ENCODE measurements around the gene EFNA5. TPM values are rescaled to one million over a fixed set of nuclear protein-coding genes. Genes with fewer than 3 reads are reported as not detected.

The EFNA5 gene
- total and polyA plus RNA-seq, 10 of the 15 experiments (the other 5 are each of a cell fraction or from before 2014, with no cell fraction given): 0.19 to 12.6 (median 3.9) TPM

GRCh38 chr5:107602896-107603295, 67.8 kb downstream of the EFNA5 start (continued):
- TF ChIP-seq IKZF2 (IDR thresholded peaks at IDR 0.05) (no peak), E2F8 (IDR thresholded peaks at IDR 0.05; ENCODE audit: low read depth, partially characterized antibody) (no peak)
- TF ChIP-seq, protein P1, sequence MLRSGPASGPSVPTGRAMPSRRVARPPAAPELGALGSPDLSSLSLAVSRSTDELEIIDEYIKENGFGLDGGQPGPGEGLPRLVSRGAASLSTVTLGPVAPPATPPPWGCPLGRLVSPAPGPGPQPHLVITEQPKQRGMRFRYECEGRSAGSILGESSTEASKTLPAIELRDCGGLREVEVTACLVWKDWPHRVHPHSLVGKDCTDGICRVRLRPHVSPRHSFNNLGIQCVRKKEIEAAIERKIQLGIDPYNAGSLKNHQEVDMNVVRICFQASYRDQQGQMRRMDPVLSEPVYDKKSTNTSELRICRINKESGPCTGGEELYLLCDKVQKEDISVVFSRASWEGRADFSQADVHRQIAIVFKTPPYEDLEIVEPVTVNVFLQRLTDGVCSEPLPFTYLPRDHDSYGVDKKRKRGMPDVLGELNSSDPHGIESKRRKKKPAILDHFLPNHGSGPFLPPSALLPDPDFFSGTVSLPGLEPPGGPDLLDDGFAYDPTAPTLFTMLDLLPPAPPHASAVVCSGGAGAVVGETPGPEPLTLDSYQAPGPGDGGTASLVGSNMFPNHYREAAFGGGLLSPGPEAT (IDR thresholded peaks at IDR 0.05; ENCODE audit: low read depth): no peak

GRCh38 chr5:107601076-107601475, 69.7 kb downstream of the EFNA5 start:
- H3K27ac ChIP-seq (ENCODE audit: control insufficient read depth, insufficient read depth): no peak overlapping the region
- no peaks in the 10 kb centered on the region; the same call in 1 of the 2 replicates for H3K4me1 ChIP-seq (ENCODE audit: control insufficient read depth, insufficient read depth, low read length)
- H2AFZ ChIP-seq (ENCODE audit: control insufficient read depth, low read depth, low read length): no peak overlapping the region
- H3K79me2 ChIP-seq (ENCODE audit: control insufficient read depth, insufficient read depth, low read length): peaks cover 41% of the 10 kb centered on the region
- no peaks in the 10 kb centered on the region for H3K27me3 ChIP-seq (replicated peaks in 1 of 2; ENCODE audit: control insufficient read depth in 2 of 2, insufficient read depth in 2 of 2, low read length in 1 of 2)
- POLR2A ChIA-PET: no interaction called here
- no peak for DNase-seq (ENCODE audit: low read depth, low spot score)
- no TSS peak for BruUV-seq (replicated peaks)
- H3K36me3 ChIP-seq (ENCODE audit: control insufficient read depth in 2 of 2, insufficient read depth in 2 of 2, low read length in 1 of 2): no peaks in the 10 kb centered on the region
- WGBS (ENCODE audit: insufficient coverage, insufficient replicate concordance, low lambda C conversion rate, missing lambda C conversion rate): 29% methylated on average over 6 of the region's 6 CpGs
- in situ Hi-C loops (cut with MboI) (no loop called here), intact Hi-C loops (cut with micrococcal nuclease; ENCODE audit: unreplicated experiment) (no loop called here)
- no peaks in the 10 kb centered on the region for H4K20me1 ChIP-seq (ENCODE audit: control insufficient read depth, insufficient read depth)
- CTCF ChIA-PET: interaction anchor here (1.0 to 1.7 kb wide), 2 partner anchors 8 to 28 kb away, joined by 4 to 5 read pairs; no protein-coding TSS in a partner anchor
- H3K4me3 ChIP-seq: no peak overlapping the region
- H3K4me2 ChIP-seq (ENCODE audit: control insufficient read depth, insufficient read depth): no peak overlapping the region; the same call in 1 of the 2 replicates
- SMC1A ChIA-PET (ENCODE audit: uncharacterized antibody, unreplicated experiment): interaction anchor here (1.0 to 4.8 kb wide), 6 partner anchors 24 to 365 kb away, joined by 3 to 25 read pairs (median 6); no protein-coding TSS in a partner anchor
- H3K9ac ChIP-seq (ENCODE audit: control insufficient read depth, insufficient read depth, low read length): no peak overlapping the region
- no peak; the same call in 2 of the 3 replicates for ATAC-seq
- FAIRE-seq: peak; percentile 47
- RAD21 ChIA-PET (ENCODE audit: unreplicated experiment): interaction anchor here (1.0 kb wide), 1 partner anchor 20 kb away, joined by 3 read pairs; no protein-coding TSS in a partner anchor
- no peaks in the 10 kb centered on the region; the same call in 2 of the 3 replicates for H3K9me3 ChIP-seq (replicated peaks; ENCODE audit: control insufficient read depth, insufficient read depth, low read length)
- TF ChIP-seq EP300 (IDR thresholded peaks at IDR 0.05; ENCODE audit: borderline replicate concordance in 1 of 2, control insufficient read depth in 1 of 2, low read depth in 2 of 2, low read length in 2 of 2) (no peak), BRCA1 (IDR thresholded peaks at IDR 0.05; ENCODE audit: low read depth, low read length) (no peak), LARP7 (IDR thresholded peaks at IDR 0.05) (no peak), EGR1 (IDR thresholded peaks at IDR 0.05; ENCODE audit: borderline replicate concordance in 1 of 2, low read depth in 2 of 2, low read length in 2 of 2) (no peak), TARDBP (IDR thresholded peaks at IDR 0.05; ENCODE audit: borderline replicate concordance) (no peak), IKZF2 (IDR thresholded peaks at IDR 0.05) (no peak)
- TF ChIP-seq, protein P2, sequence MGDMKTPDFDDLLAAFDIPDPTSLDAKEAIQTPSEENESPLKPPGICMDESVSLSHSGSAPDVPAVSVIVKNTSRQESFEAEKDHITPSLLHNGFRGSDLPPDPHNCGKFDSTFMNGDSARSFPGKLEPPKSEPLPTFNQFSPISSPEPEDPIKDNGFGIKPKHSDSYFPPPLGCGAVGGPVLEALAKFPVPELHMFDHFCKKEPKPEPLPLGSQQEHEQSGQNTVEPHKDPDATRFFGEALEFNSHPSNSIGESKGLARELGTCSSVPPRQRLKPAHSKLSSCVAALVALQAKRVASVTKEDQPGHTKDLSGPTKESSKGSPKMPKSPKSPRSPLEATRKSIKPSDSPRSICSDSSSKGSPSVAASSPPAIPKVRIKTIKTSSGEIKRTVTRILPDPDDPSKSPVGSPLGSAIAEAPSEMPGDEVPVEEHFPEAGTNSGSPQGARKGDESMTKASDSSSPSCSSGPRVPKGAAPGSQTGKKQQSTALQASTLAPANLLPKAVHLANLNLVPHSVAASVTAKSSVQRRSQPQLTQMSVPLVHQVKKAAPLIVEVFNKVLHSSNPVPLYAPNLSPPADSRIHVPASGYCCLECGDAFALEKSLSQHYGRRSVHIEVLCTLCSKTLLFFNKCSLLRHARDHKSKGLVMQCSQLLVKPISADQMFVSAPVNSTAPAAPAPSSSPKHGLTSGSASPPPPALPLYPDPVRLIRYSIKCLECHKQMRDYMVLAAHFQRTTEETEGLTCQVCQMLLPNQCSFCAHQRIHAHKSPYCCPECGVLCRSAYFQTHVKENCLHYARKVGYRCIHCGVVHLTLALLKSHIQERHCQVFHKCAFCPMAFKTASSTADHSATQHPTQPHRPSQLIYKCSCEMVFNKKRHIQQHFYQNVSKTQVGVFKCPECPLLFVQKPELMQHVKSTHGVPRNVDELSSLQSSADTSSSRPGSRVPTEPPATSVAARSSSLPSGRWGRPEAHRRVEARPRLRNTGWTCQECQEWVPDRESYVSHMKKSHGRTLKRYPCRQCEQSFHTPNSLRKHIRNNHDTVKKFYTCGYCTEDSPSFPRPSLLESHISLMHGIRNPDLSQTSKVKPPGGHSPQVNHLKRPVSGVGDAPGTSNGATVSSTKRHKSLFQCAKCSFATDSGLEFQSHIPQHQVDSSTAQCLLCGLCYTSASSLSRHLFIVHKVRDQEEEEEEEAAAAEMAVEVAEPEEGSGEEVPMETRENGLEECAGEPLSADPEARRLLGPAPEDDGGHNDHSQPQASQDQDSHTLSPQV (IDR thresholded peaks at IDR 0.05): no peak
- TF ChIP-seq, protein P3, sequence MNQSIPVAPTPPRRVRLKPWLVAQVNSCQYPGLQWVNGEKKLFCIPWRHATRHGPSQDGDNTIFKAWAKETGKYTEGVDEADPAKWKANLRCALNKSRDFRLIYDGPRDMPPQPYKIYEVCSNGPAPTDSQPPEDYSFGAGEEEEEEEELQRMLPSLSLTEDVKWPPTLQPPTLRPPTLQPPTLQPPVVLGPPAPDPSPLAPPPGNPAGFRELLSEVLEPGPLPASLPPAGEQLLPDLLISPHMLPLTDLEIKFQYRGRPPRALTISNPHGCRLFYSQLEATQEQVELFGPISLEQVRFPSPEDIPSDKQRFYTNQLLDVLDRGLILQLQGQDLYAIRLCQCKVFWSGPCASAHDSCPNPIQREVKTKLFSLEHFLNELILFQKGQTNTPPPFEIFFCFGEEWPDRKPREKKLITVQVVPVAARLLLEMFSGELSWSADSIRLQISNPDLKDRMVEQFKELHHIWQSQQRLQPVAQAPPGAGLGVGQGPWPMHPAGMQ (IDR thresholded peaks at IDR 0.05; ENCODE audit: borderline replicate concordance): no peak
